Left renal pelvis (tissue), 4 donors: Measurements from ENCODE around the gene IGFBP2. TPM values are rescaled to one million over a fixed set of nuclear protein-coding genes. Genes with fewer than 3 reads are reported as not detected.

Experiments used
- DNase-seq, 4 donors: peaks; one replicate each; pipeline ENCODE4 v3.0.0-alpha.2; 2013; ENCODE audit warnings: low read depth in 4 of 4, low spot score in 3 of 4
- polyA plus RNA-seq, 4 donors: library from polyadenylated mRNA; unstranded; fragments of 120-200 nt; gene quantifications; one replicate each; pipeline ENCODE4 v1.2.1, GENCODE V29; 2013; ENCODE audit not compliant: insufficient read length in 4 of 4

IGFBP2 gene
- polyA plus RNA-seq, 4 donors: 109 to 285 (median 197) TPM

- no peak for DNase-seq
Measured at GRCh38 chr2:216635701-216636550, 2.7 kb downstream of the IGFBP2 start.

- DNase-seq: no peak
Measured at GRCh38 chr2:216636551-216637450, 3.6 kb downstream of the IGFBP2 start.

- DNase-seq: no peak
Measured at GRCh38 chr2:216637472-216637871, 4.3 kb downstream of the IGFBP2 start.

- no peak for DNase-seq
Measured at GRCh38 chr2:216643986-216644659, 10.9 kb downstream of the IGFBP2 start.

- DNase-seq: no peak
Measured at GRCh38 chr2:216644842-216645635, 11.8 kb downstream of the IGFBP2 start.

- no peak for DNase-seq
Measured at GRCh38 chr2:216645636-216645950, 12.4 kb downstream of the IGFBP2 start.

GRCh38 chr2:216646116-216646515, 12.9 kb downstream of the IGFBP2 start:
- DNase-seq: no peak

- no peak for DNase-seq
Measured at GRCh38 chr2:216648105-216648504, 14.9 kb downstream of the IGFBP2 start.

GRCh38 chr2:216649574-216649973, 16.4 kb downstream of the IGFBP2 start:
- no peak for DNase-seq

- no peak for DNase-seq
Measured at GRCh38 chr2:216650626-216651257, 17.5 kb downstream of the IGFBP2 start.

- DNase-seq: no peak
Measured at GRCh38 chr2:216651351-216651881, 18.2 kb downstream of the IGFBP2 start.

GRCh38 chr2:216652566-216652965, 19.3 kb downstream of the IGFBP2 start:
- no peak for DNase-seq

GRCh38 chr2:216653093-216653799, 20.0 kb downstream of the IGFBP2 start:
- no peak for DNase-seq

- no peak for DNase-seq
Measured at GRCh38 chr2:216653931-216654365, 20.7 kb downstream of the IGFBP2 start.

- DNase-seq: no peak
Measured at GRCh38 chr2:216654528-216655052, 21.4 kb downstream of the IGFBP2 start.

GRCh38 chr2:216657086-216657855, 24.1 kb downstream of the IGFBP2 start:
- no peak for DNase-seq

- DNase-seq: no peak
Measured at GRCh38 chr2:216657980-216658379, 24.8 kb downstream of the IGFBP2 start.

- no peak for DNase-seq
Measured at GRCh38 chr2:216658757-216659156, 25.5 kb downstream of the IGFBP2 start.
